Measurements from ENCODE around the gene KRT37.
A peak's percentile ranks its signal among the peaks of the same experiment; 100 is the strongest.
"Not testable (repeated sequence)": the region's sequence is repeated elsewhere in the genome, so short reads cannot be mapped to it uniquely, and the experiment has no call there.

KRT37 gene

GRCh38 chr17:41404024-41404671 is 20.2 kb downstream of the KRT37 start:
- DNase-seq (ENCODE audit: low read depth in 2 of 2): peak; percentile 5 to 10

GRCh38 chr17:41403404-41404023 is 20.9 kb downstream of the KRT37 start:
- DNase-seq (ENCODE audit: low read depth in 2 of 2): no peak

- no peak for DNase-seq (ENCODE audit: low read depth in 2 of 2)
Observed at GRCh38 chr17:41402161-41402560, 22.2 kb downstream of the KRT37 start.

GRCh38 chr17:41396996-41397660 is 27.3 kb downstream of the KRT37 start, which contains the start of gene KRT31:
TSS of gene KRT31 (minus strand) at chr17:41397608. CDS start at chr17:41397539, 69 bp downstream.
- no peak for DNase-seq (ENCODE audit: low read depth in 2 of 2)

GRCh38 chr17:41396340-41396739 is 28.0 kb downstream of the KRT37 start:
- no peak for DNase-seq (ENCODE audit: low read depth in 2 of 2)

- no peak for DNase-seq (ENCODE audit: low read depth in 2 of 2)
Observed at GRCh38 chr17:41395611-41396010, 28.8 kb downstream of the KRT37 start.

- DNase-seq (ENCODE audit: low read depth in 2 of 2): not testable (repeated sequence)
Observed at GRCh38 chr17:41395044-41395443, 29.3 kb downstream of the KRT37 start.

- DNase-seq (ENCODE audit: low read depth in 2 of 2): no peak
Observed at GRCh38 chr17:41394254-41394996, 30.0 kb downstream of the KRT37 start.

- DNase-seq (ENCODE audit: low read depth in 2 of 2): no peak
Observed at GRCh38 chr17:41393826-41394225, 30.6 kb downstream of the KRT37 start.

GRCh38 chr17:41393294-41393693 is 31.1 kb downstream of the KRT37 start:
- no peak for DNase-seq (ENCODE audit: low read depth in 2 of 2)

- no peak for DNase-seq (ENCODE audit: low read depth in 2 of 2)
Observed at GRCh38 chr17:41392278-41392677, 32.1 kb downstream of the KRT37 start.

- no peak for DNase-seq (ENCODE audit: low read depth in 2 of 2)
Observed at GRCh38 chr17:41391535-41391934, 32.9 kb downstream of the KRT37 start.

- no peak for DNase-seq (ENCODE audit: low read depth in 2 of 2)
Observed at GRCh38 chr17:41390411-41390938, 33.9 kb downstream of the KRT37 start.

- DNase-seq (ENCODE audit: low read depth in 2 of 2): no peak
Observed at GRCh38 chr17:41387670-41388069, 36.7 kb downstream of the KRT37 start.

- no peak for DNase-seq (ENCODE audit: low read depth in 2 of 2)
Observed at GRCh38 chr17:41386227-41386626, 38.2 kb downstream of the KRT37 start.

GRCh38 chr17:41383690-41384089 is 40.7 kb downstream of the KRT37 start:
- no peak for DNase-seq (ENCODE audit: low read depth in 2 of 2)

- no peak for DNase-seq (ENCODE audit: low read depth in 2 of 2)
Observed at GRCh38 chr17:41382394-41382793, 42.0 kb downstream of the KRT37 start.

GRCh38 chr17:41381943-41382342 is 42.4 kb downstream of the KRT37 start, which contains the start of gene KRT34:
TSS of gene KRT34 (minus strand) at chr17:41382306. CDS start at chr17:41382246, 60 bp downstream.
- DNase-seq (ENCODE audit: low read depth in 2 of 2): not testable (repeated sequence)

- DNase-seq (ENCODE audit: low read depth in 2 of 2): not testable (repeated sequence)
Observed at GRCh38 chr17:41380091-41380490, 44.3 kb downstream of the KRT37 start.

GRCh38 chr17:41377546-41377945 is 46.8 kb downstream of the KRT37 start:
- no peak for DNase-seq (ENCODE audit: low read depth in 2 of 2)
